Left lung (tissue), 10 donors: Measurements from ENCODE around the gene MYMK. TPM values are rescaled to one million over a fixed set of nuclear protein-coding genes. Genes with fewer than 3 reads are reported as not detected.

ENCODE experiments used
- ATAC-seq: fragments of 200-7000 bp; cut with Tn5 transposase; one replicate; pipeline ENCODE4 v1.9.1; 2020; ENCODE audit warnings: moderate library complexity
- DNase-seq, 4 donors: peaks; one replicate each; pipeline ENCODE4 v3.0.0-alpha.2; 2013 to 2020
- H3K27ac ChIP-seq, 2 donors: fragments of 200-600 bp; sonication (generic) in 1 of 2; one replicate each; pipeline versions ENCODE4 v1.5.0 to v1.8.0; 2020 to 2021
- H3K27me3 ChIP-seq, 2 donors: fragments of 200-600 bp; sonication (generic) in 1 of 2; one replicate each; pipeline versions ENCODE4 v1.5.0 to v1.8.0; 2020 to 2021
- H3K36me3 ChIP-seq, 2 donors: fragments of 200-600 bp; sonication (generic) in 1 of 2; one replicate each; pipeline versions ENCODE4 v1.5.0 to v1.8.0; 2020 to 2021
- H3K4me1 ChIP-seq, 2 donors: fragments of 200-600 bp; one replicate each; pipeline ENCODE4 v1.8.0; 2021
- H3K4me3 ChIP-seq, 2 donors: fragments of 200-600 bp; sonication (generic) in 1 of 2; one replicate each; pipeline versions ENCODE4 v1.5.0 to v1.8.0; 2020 to 2021; ENCODE audit warnings: mild to moderate bottlenecking in 1 of 2
- H3K9me3 ChIP-seq, 2 donors: fragments of 200-600 bp; sonication (generic) in 1 of 2; one replicate each; pipeline versions ENCODE4 v1.5.0 to v1.8.0; 2020 to 2021
- CTCF ChIP-seq, 2 donors: fragments of 200-600 bp; sonication (generic) in 1 of 2; IDR thresholded peaks; one replicate each; pipeline versions ENCODE4 v1.5.0 to v1.8.0; 2021; ENCODE audit warnings: antibody characterized with exemption in 2 of 2
- intact Hi-C, 2 donors: fragments of 100-400 bp; cut with DNase I; formaldehyde crosslinking; loops; one replicate each; pipeline versions ENCODE4 v1.11.2 to v1.14.2; 2022
- polyA plus RNA-seq, 6 donors: library from polyadenylated mRNA; unstranded; fragments of 120-200 nt; gene quantifications; one replicate each; pipeline ENCODE4 v1.2.1, GENCODE V29; 2013; ENCODE audit not compliant: insufficient read length in 6 of 6
- total RNA-seq, 2 donors: library from RNA; stranded (reverse); fragmentation: NEBNext Ultra II Directional; extraction: Animal tissue kit (Norgen Biotek cat#: 25700); gene quantifications; one replicate each; pipeline ENCODE4 v1.2.1, GENCODE V29; 2021
- donor health status: DM: no; HTN: yes; CAD: no.
- donor health status: DM: no; HTN: no; CAD: no.

Gene MYMK
- total and polyA plus RNA-seq, 8 donors = not detected

GRCh38 chr9:133531293-133531692 is 6.5 kb upstream of the MYMK start:
- H3K36me3 ChIP-seq = no peaks in the 10 kb centered on the region
- TF ChIP-seq CTCF (IDR thresholded peaks at IDR 0.05) = no peak
- H3K4me1 ChIP-seq = peaks cover 26 to 30% of the 10 kb centered on the region in 2 donors
- ATAC-seq = no peak
- H3K4me3 ChIP-seq = no peak overlapping the region
- no peak overlapping the region for H3K27ac ChIP-seq
- intact Hi-C loops = loop anchor here in 1 of 2 donors (10.0 kb wide), 1 partner anchor 184 kb away; no protein-coding TSS in a partner anchor
- DNase-seq = no peak
- peaks cover 10 to 83% of the 10 kb centered on the region in 2 donors for H3K27me3 ChIP-seq
- H3K9me3 ChIP-seq = no peaks in the 10 kb centered on the region

GRCh38 chr9:133529874-133530273 is 5.1 kb upstream of the MYMK start:
- Histone ChIP-seq H3K9me3 (no peaks in the 10 kb centered on the region), H3K4me1 (peaks cover 23 to 26% of the 10 kb centered on the region in 2 donors), H3K27ac (no peak overlapping the region), H3K36me3 (no peaks in the 10 kb centered on the region), H3K27me3 (peaks cover 8 to 70% of the 10 kb centered on the region in 2 donors), H3K4me3 (no peak overlapping the region)
- ATAC-seq = no peak
- intact Hi-C loops = loop anchor here in 1 of 2 donors (10.0 kb wide), 1 partner anchor 185 kb away; no protein-coding TSS in a partner anchor
- no peak for TF ChIP-seq CTCF (IDR thresholded peaks at IDR 0.05)
- no peak for DNase-seq

- Histone ChIP-seq H3K27me3 (peaks cover 4 to 66% of the 10 kb centered on the region in 2 donors), H3K4me3 (no peak overlapping the region), H3K27ac (no peak overlapping the region), H3K36me3 (no peaks in the 10 kb centered on the region), H3K4me1 (peaks cover 19 to 22% of the 10 kb centered on the region in 2 donors), H3K9me3 (no peaks in the 10 kb centered on the region)
- intact Hi-C loops = no loop called here
- no peak for ATAC-seq
- no peak for DNase-seq
- no peak for TF ChIP-seq CTCF (IDR thresholded peaks at IDR 0.05)
Measured at GRCh38 chr9:133529457-133529856, 4.7 kb upstream of the MYMK start.

- H3K27ac ChIP-seq = no peak overlapping the region
- H3K4me3 ChIP-seq = no peak overlapping the region
- no peak for DNase-seq
- no peaks in the 10 kb centered on the region for H3K36me3 ChIP-seq
- ATAC-seq = no peak
- no peak for TF ChIP-seq CTCF (IDR thresholded peaks at IDR 0.05)
- peaks cover 13 to 19% of the 10 kb centered on the region in 2 donors for H3K4me1 ChIP-seq
- H3K9me3 ChIP-seq = no peaks in the 10 kb centered on the region
- H3K27me3 ChIP-seq = peaks cover 0 to 60% of the 10 kb centered on the region in 2 donors
- intact Hi-C loops = no loop called here
Measured at GRCh38 chr9:133528876-133529241, 4.1 kb upstream of the MYMK start.

- Histone ChIP-seq H3K27ac (no peak overlapping the region), H3K36me3 (no peaks in the 10 kb centered on the region), H3K4me3 (no peak overlapping the region), H3K9me3 (no peaks in the 10 kb centered on the region), H3K27me3 (peaks cover 0 to 54% of the 10 kb centered on the region in 2 donors), H3K4me1 (peaks cover 9 to 13% of the 10 kb centered on the region in 2 donors)
- no peak for TF ChIP-seq CTCF (IDR thresholded peaks at IDR 0.05)
- no peak for ATAC-seq
- DNase-seq = no peak
- intact Hi-C loops = no loop called here
Measured at GRCh38 chr9:133528001-133528875, 3.5 kb upstream of the MYMK start.
